Gastrocnemius medialis (tissue), 4 donors: ENCODE results near the gene SART3. TPM values are rescaled to one million over a fixed set of nuclear protein-coding genes. Genes with fewer than 3 reads are reported as not detected.

Source experiments
- ATAC-seq, 2 donors: fragments of 150-250 bp; one replicate each; pipeline ENCODE4 v1.9.1; 2016
- DNase-seq, 2 donors: peaks; one replicate each; pipeline ENCODE4 v3.0.0-alpha.2; 2019
- H3K27ac ChIP-seq, 4 donors: fragments of 200-600 bp; sonication (generic); 1 replicate in 1 of 4; 2 replicates in 3 of 4; pipeline ENCODE4 v1.5.1; 2016 to 2018; ENCODE audit warnings: mild to moderate bottlenecking in 2 of 4, moderate library complexity in 1 of 4
- H3K27me3 ChIP-seq, 3 donors: fragments of 200-600 bp; sonication (generic) in 2 of 3; 1 replicate in 1 of 3; 2 replicates in 2 of 3; pipeline versions ENCODE4 v1.5.1 to v1.6.0; 2016 to 2019; ENCODE audit warnings: mild to moderate bottlenecking in 1 of 3, moderate library complexity in 1 of 3
- H3K36me3 ChIP-seq, 2 donors: fragments of 200-600 bp; sonication (generic) in 1 of 2; one replicate each; pipeline ENCODE4 v1.5.1; 2017 to 2018
- H3K4me1 ChIP-seq, 2 donors: fragments of 200-600 bp; sonication (generic) in 1 of 2; one replicate each; pipeline ENCODE4 v1.5.1; 2016 to 2017; ENCODE audit warnings: mild to moderate bottlenecking in 2 of 2
- H3K4me3 ChIP-seq, 4 donors: fragments of 200-600 bp; sonication (generic) in 3 of 4; 1 replicate in 1 of 4; 2 replicates in 3 of 4; pipeline ENCODE4 v1.5.1; 2016 to 2019; ENCODE audit warnings: mild to moderate bottlenecking in 2 of 4
- H3K9me3 ChIP-seq, 3 donors: fragments of 200-600 bp; sonication (generic) in 2 of 3; 1 replicate in 1 of 3; 2 replicates in 2 of 3; pipeline ENCODE4 v1.5.1; 2016 to 2019
- POLR2A ChIP-seq, 2 donors: fragments of 450-650 bp; IDR thresholded peaks; one replicate each; pipeline ENCODE4 v1.6.1; 2017; ENCODE audit warnings: antibody characterized with exemption in 2 of 2, mild to moderate bottlenecking in 2 of 2, moderate library complexity in 2 of 2
- in situ Hi-C, 4 donors: fragments of 200-750 bp; cut with MboI; loops; one replicate each; pipeline versions ENCODE4 v1.15.0 to v1.8.0; 2017; ENCODE audit warnings: low sequenced_read_pairs in 4 of 4
- intact Hi-C: fragments of 100-400 bp; cut with DNase I; formaldehyde crosslinking; loops from one replicate; pipeline ENCODE4 v1.15.1; 2023; ENCODE audit warnings: low total_unique reads
- total RNA-seq, 4 donors: library from RNA; depleted of rRNA; stranded (reverse); fragments of >200 nt; gene quantifications; one replicate each; pipeline versions ENCODE4 v1.1.0 to v1.2.3, GENCODE V29; 2016
- TF ChIP-seq, protein P1 (sequence below), 5 experiments: fragments of 450-650 bp in 3 of 5; fragments of 200-600 bp in 2 of 5; sonication (generic) in 2 of 5; IDR thresholded peaks in 4 of 5; conservative IDR thresholded peaks in 1 of 5; 1 replicate in 4 of 5; 2 replicates in 1 of 5; pipeline ENCODE4 v1.5.1; 2016 to 2019; ENCODE audit warnings: antibody characterized with exemption in 5 of 5, mild to moderate bottlenecking in 3 of 5, moderate library complexity in 3 of 5

Gene SART3
- total RNA-seq, 4 donors from 2014 or later: 38.1 to 52.6 (median 51.3) TPM

DNA sequence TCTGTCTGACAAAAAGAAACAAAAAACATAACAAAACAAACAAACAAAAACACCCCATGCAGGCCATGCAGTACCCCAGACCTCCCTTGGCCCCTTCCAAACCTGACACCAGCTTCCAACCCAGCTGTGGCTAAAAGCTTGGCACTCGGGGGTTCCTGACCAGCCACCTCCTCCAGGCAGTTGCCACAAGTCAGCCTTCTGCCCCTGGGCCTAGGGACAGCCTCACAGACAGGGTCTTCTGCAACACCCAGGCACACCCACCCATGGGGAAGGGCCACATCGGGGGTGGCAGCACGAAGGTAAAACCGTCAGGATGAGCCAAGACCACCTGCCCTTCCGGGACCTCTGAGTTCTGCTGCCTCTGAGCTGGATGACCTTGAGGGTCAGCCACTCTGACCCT, 47.6 kb upstream of the SART3 start:
- no peak for DNase-seq
- ATAC-seq: no peak
- no peak overlapping the region for H3K27ac ChIP-seq
- in situ Hi-C loops: no loop called here
- no peak overlapping the region for H3K4me3 ChIP-seq
- H3K27me3 ChIP-seq: no peaks in the 10 kb centered on the region
- TF ChIP-seq POLR2A (IDR thresholded peaks at IDR 0.05): no peak
- TF ChIP-seq, protein P1, sequence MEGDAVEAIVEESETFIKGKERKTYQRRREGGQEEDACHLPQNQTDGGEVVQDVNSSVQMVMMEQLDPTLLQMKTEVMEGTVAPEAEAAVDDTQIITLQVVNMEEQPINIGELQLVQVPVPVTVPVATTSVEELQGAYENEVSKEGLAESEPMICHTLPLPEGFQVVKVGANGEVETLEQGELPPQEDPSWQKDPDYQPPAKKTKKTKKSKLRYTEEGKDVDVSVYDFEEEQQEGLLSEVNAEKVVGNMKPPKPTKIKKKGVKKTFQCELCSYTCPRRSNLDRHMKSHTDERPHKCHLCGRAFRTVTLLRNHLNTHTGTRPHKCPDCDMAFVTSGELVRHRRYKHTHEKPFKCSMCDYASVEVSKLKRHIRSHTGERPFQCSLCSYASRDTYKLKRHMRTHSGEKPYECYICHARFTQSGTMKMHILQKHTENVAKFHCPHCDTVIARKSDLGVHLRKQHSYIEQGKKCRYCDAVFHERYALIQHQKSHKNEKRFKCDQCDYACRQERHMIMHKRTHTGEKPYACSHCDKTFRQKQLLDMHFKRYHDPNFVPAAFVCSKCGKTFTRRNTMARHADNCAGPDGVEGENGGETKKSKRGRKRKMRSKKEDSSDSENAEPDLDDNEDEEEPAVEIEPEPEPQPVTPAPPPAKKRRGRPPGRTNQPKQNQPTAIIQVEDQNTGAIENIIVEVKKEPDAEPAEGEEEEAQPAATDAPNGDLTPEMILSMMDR (IDR thresholded peaks at IDR 0.05 in 4 of 5, conservative IDR thresholded peaks at IDR 0.05 in 1 of 5): no peak
- H3K4me1 ChIP-seq: no peaks in the 10 kb centered on the region
- intact Hi-C loops: no loop called here
- H3K9me3 ChIP-seq: no peaks in the 10 kb centered on the region
- H3K36me3 ChIP-seq: no peaks in the 10 kb centered on the region

DNA sequence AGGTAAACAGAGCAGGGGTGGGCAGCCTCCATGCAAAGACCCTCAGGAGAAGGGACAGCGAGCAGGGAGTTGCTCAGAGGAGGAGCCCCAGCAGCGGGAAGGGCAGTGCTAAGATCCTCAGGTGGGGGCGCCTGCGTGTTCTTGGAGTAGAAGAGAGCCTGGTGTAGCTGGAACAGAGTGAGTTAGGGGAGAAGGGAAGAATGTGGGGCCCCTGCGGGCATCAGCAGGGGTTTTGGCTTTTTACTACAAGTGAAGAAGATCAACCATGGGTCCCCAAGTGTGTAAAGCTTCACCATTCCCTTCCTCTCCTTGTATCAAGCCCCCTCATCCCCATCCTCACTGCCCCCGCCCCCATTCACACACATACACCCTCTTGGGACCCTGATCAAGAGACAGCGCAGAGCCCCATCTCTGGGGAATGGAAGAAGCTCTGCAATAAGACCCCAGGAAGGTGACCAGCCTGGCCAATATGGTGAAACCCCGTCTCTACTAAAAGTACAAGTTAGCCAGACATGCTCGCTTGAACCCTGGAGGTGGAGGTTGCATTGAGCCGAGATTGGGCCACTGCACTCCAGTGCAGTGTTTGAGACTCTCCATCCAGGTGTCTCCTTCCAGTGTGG, 47.1 kb upstream of the SART3 start:
- Histone ChIP-seq H3K27ac (no peak overlapping the region), H3K9me3 (no peaks in the 10 kb centered on the region), H3K27me3 (no peaks in the 10 kb centered on the region), H3K4me3 (no peak overlapping the region), H3K36me3 (no peaks in the 10 kb centered on the region), H3K4me1 (no peaks in the 10 kb centered on the region)
- TF ChIP-seq, protein P1 (IDR thresholded peaks at IDR 0.05 in 4 of 5, conservative IDR thresholded peaks at IDR 0.05 in 1 of 5): no peak
- TF ChIP-seq POLR2A (IDR thresholded peaks at IDR 0.05): no peak
- intact Hi-C loops (no loop called here), in situ Hi-C loops (no loop called here)
- DNase-seq (no peak), ATAC-seq (no peak)

DNA sequence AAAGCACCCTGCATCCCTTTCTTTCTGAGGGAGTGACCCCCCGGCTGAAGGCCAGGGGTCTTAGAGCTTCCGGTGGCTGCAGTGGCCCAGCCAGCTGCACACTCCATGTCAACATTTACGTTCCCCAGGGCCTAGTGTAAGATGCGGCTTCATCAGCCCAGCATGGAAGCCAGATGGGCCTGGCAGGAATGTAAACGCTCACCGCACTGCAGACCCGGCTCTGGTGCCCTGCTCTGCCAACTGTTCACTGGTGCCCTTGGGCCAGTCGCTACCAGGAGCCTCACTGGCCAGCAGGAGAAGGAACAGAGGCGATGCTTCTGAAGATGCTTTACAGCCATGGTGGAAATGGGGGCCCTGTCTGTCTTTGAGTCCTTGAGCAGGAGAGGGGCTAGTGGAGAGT, 45.5 kb upstream of the SART3 start:
- Histone ChIP-seq H3K27ac (no peak overlapping the region), H3K4me1 (no peaks in the 10 kb centered on the region), H3K4me3 (no peak overlapping the region), H3K36me3 (no peaks in the 10 kb centered on the region), H3K27me3 (no peaks in the 10 kb centered on the region), H3K9me3 (no peaks in the 10 kb centered on the region)
- no peak for ATAC-seq
- intact Hi-C loops: no loop called here
- in situ Hi-C loops: no loop called here
- TF ChIP-seq POLR2A (IDR thresholded peaks at IDR 0.05): no peak
- TF ChIP-seq, protein P1 (IDR thresholded peaks at IDR 0.05 in 4 of 5, conservative IDR thresholded peaks at IDR 0.05 in 1 of 5): no peak
- DNase-seq: no peak

DNA sequence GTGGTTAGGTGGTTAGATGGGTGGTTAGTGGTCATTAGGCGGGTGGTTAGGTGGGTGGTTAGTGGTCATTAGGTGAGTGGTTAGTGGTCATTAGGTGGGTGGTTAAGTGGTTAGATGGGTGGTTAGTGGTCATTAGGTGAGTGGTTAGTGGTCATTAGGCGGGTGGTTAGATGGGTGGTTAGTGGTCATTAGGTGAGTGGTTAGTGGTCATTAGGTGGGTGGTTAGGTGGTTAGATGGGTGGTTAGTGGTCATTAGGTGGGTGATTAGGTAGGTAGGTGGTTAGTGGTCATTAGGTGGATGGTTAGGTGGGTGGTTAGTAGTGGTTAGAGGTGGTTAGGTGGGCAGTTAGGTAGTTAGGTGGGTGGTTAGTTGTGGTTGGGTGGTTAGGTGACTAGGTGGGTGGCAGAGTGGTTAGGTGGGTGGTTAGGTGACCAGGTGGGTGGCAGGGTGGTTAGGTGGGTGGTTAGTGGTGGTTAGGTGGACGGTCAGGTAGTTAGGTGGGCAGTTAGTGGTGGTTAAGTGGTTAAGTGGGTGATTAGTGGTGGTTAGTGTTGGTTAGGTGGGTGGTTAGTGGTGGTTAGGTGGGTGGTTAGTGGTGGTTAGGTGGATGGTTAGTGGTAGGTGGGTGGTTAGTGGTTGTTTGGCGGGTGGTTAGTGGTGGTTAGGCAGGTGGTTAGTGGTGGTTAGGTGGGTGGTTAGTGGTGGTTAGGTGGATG, 44.9 kb upstream of the SART3 start:
- intact Hi-C loops: no loop called here
- H3K4me3 ChIP-seq: no peak overlapping the region
- no peak overlapping the region for H3K27ac ChIP-seq
- DNase-seq (no peak), ATAC-seq (no peak)
- H3K36me3 ChIP-seq: no peaks in the 10 kb centered on the region
- no peaks in the 10 kb centered on the region for H3K27me3 ChIP-seq
- TF ChIP-seq, protein P1 (IDR thresholded peaks at IDR 0.05 in 4 of 5, conservative IDR thresholded peaks at IDR 0.05 in 1 of 5): no peak
- no peak for TF ChIP-seq POLR2A (IDR thresholded peaks at IDR 0.05)
- no peaks in the 10 kb centered on the region for H3K9me3 ChIP-seq
- in situ Hi-C loops: no loop called here
- no peaks in the 10 kb centered on the region for H3K4me1 ChIP-seq
